ENCODE data around the gene NR2F2.
"Not testable (repeated sequence)": the region's sequence is repeated elsewhere in the genome, so short reads cannot be mapped to it uniquely, and the experiment has no call there.

The NR2F2 gene

GRCh38 chr15:96367311-96368200 lies 37.1 kb downstream of the NR2F2 start:
- DNase-seq (ENCODE audit: low read depth in 2 of 2): no peak

- DNase-seq (ENCODE audit: low read depth in 2 of 2): no peak
These were observed 38.9 kb downstream of the NR2F2 start for GRCh38 chr15:96369351-96369750.

GRCh38 chr15:96369825-96370621 lies 39.5 kb downstream of the NR2F2 start:
- no peak for DNase-seq (ENCODE audit: low read depth in 2 of 2)

GRCh38 chr15:96372554-96372953 lies 42.1 kb downstream of the NR2F2 start:
- DNase-seq (ENCODE audit: low read depth in 2 of 2): no peak

GRCh38 chr15:96374499-96374898 lies 44.0 kb downstream of the NR2F2 start:
- DNase-seq (ENCODE audit: low read depth in 2 of 2): no peak

GRCh38 chr15:96379592-96379991 lies 49.1 kb downstream of the NR2F2 start:
- not testable (repeated sequence) for DNase-seq (ENCODE audit: low read depth in 2 of 2)

- DNase-seq (ENCODE audit: low read depth in 2 of 2): no peak
These were observed 51.0 kb downstream of the NR2F2 start for GRCh38 chr15:96381463-96381862.

GRCh38 chr15:96385195-96385594 lies 54.7 kb downstream of the NR2F2 start:
- no peak for DNase-seq (ENCODE audit: low read depth in 2 of 2)

GRCh38 chr15:96388673-96389072 lies 58.2 kb downstream of the NR2F2 start:
- DNase-seq (ENCODE audit: low read depth in 2 of 2): no peak
